Mammary epithelial cell (primary cell): ENCODE data around the gene C3orf49.

Source experiments
- CTCF ChIP-seq, 2 donors: IDR thresholded peaks in 1 of 2; conservative IDR thresholded peaks in 1 of 2; 2 replicates each; pipeline ENCODE4 v1.5.1; 2011 to 2012; ENCODE audit warnings: inconsistent platforms in 2 of 2, low read length in 2 of 2, mild to moderate bottlenecking in 2 of 2, control low read depth in 1 of 2, low read depth in 1 of 2; ENCODE audit not compliant: insufficient read depth in 1 of 2; ENCODE audit errors: extremely low read depth in 1 of 2
- EZH2 ChIP-seq: IDR thresholded peaks from 2 replicates; pipeline ENCODE4 v1.6.1; 2012; ENCODE audit warnings: low read length, inconsistent platforms, borderline replicate concordance

GRCh38 chr3:63824309-63824708, 5.2 kb downstream of the C3orf49 start:
- TF ChIP-seq CTCF (conservative IDR thresholded peaks at IDR 0.05 in 1 of 2, IDR thresholded peaks at IDR 0.05 in 1 of 2; ENCODE audit: extremely low read depth in 1 of 2, insufficient read depth in 1 of 2, low read depth in 1 of 2, low read length in 2 of 2) (no peak), EZH2 (no peak)
